DOHH2 (cell line): ENCODE data around the gene USP31.

ENCODE experiments used
- H3F3A ChIP-seq: fragments of 200-600 bp; sonication (generic), shearing (Covaris generic); 2 replicates; pipeline ENCODE4 v1.6.0; 2016; ENCODE audit warnings: antibody characterized with exemption, mild to moderate bottlenecking; ENCODE audit not compliant: control insufficient read depth, insufficient read depth
- H3K27ac ChIP-seq: fragments of 200-600 bp; sonication (generic); 2 replicates; pipeline ENCODE4 v1.5.1; 2014; ENCODE audit warnings: low read depth, mild to moderate bottlenecking, low read length, moderate library complexity
- H3K27me3 ChIP-seq: fragments of 200-600 bp; sonication (generic); 2 replicates; pipeline ENCODE4 v1.6.1; 2014; ENCODE audit warnings: mild to moderate bottlenecking, low read length, mixed read lengths; ENCODE audit not compliant: control insufficient read depth
- H3K36me3 ChIP-seq: fragments of 200-600 bp; sonication (generic); 2 replicates; pipeline ENCODE4 v1.6.1; 2014; ENCODE audit warnings: mild to moderate bottlenecking, low read length, moderate library complexity, mixed read lengths; ENCODE audit not compliant: control insufficient read depth
- H3K4me1 ChIP-seq: fragments of 200-600 bp; sonication (generic); 2 replicates; pipeline ENCODE4 v1.6.1; 2014; ENCODE audit warnings: mild to moderate bottlenecking, low read length, mixed read lengths; ENCODE audit not compliant: control insufficient read depth
- H3K4me2 ChIP-seq: fragments of 200-600 bp; sonication (generic); 2 replicates; pipeline ENCODE4 v1.6.0; 2014; ENCODE audit warnings: mild to moderate bottlenecking, low read length, moderate library complexity
- H3K4me3 ChIP-seq: fragments of 200-600 bp; sonication (generic); 2 replicates; pipeline ENCODE4 v1.5.1; 2014; ENCODE audit warnings: mild to moderate bottlenecking, low read length, mixed read lengths
- H3K79me2 ChIP-seq: fragments of 200-600 bp; sonication (generic); 2 replicates; pipeline ENCODE4 v1.6.1; 2014; ENCODE audit warnings: mild to moderate bottlenecking, low read length, mixed read lengths; ENCODE audit not compliant: control insufficient read depth
- H3K9me2 ChIP-seq: fragments of 200-600 bp; sonication (generic); replicated peaks from 2 replicates; pipeline ENCODE4 v1.6.1; 2014; ENCODE audit warnings: mild to moderate bottlenecking, low read length, mixed read lengths; ENCODE audit not compliant: control insufficient read depth
- H3K9me3 ChIP-seq: fragments of 200-600 bp; sonication (generic); 2 replicates; pipeline ENCODE4 v1.6.1; 2014; ENCODE audit warnings: antibody characterized with exemption, low read length, mixed read lengths; ENCODE audit not compliant: control insufficient read depth, insufficient read depth
- H4K20me1 ChIP-seq: fragments of 200-600 bp; sonication (generic); 2 replicates; pipeline ENCODE4 v1.6.0; 2014; ENCODE audit warnings: low read depth, mild to moderate bottlenecking, antibody characterized with exemption, low read length, moderate library complexity; ENCODE audit not compliant: control insufficient read depth, insufficient read depth
- EZH2phosphoT487 ChIP-seq: fragments of 200-600 bp; sonication (generic); IDR thresholded peaks from 2 replicates; pipeline ENCODE4 v1.6.1; 2017; ENCODE audit warnings: borderline replicate concordance, mild to moderate bottlenecking, antibody characterized with exemption, low read length, moderate library complexity, mixed read lengths
- TF ChIP-seq, protein P1 (sequence below): fragments of 200-600 bp; sonication (generic); IDR thresholded peaks from one replicate; pipeline ENCODE4 v1.5.1; 2014; ENCODE audit warnings: antibody characterized with exemption, mild to moderate bottlenecking, low read depth, low read length; ENCODE audit not compliant: poor library complexity, severe bottlenecking

USP31 gene

DNA sequence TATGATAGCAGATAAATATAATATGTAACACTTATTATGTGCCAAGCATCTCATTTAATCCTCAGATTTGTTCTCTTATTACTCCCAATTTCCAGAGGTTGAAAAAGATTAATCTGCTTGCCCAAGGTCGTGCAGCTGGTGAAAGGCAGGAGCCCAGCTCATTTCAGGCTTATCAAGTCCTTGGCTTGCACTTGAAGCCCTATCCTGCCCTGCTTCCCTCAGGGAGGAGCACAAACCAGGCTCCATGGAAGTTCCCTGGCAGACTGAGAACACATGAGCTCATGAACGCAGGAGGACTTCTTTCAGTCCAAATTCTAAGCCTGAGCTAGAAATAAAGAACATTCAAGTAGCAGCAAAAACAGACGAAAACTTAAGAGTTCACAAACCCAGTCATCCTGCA is 74.8 kb downstream of the USP31 start:
- H3F3A ChIP-seq = no peaks in the 10 kb centered on the region
- H3K4me2 ChIP-seq = no peak overlapping the region
- no peaks in the 10 kb centered on the region for H4K20me1 ChIP-seq
- H3K36me3 ChIP-seq = peaks cover 14% of the 10 kb centered on the region
- H3K27ac ChIP-seq = no peak overlapping the region
- no peaks in the 10 kb centered on the region for H3K79me2 ChIP-seq
- no peaks in the 10 kb centered on the region for H3K4me1 ChIP-seq
- H3K9me2 ChIP-seq = no peaks in the 10 kb centered on the region
- no peaks in the 10 kb centered on the region for H3K27me3 ChIP-seq
- no peaks in the 10 kb centered on the region for H3K9me3 ChIP-seq
- H3K4me3 ChIP-seq = no peak overlapping the region
- TF ChIP-seq EZH2phosphoT487 = no peak
- TF ChIP-seq, protein P1, sequence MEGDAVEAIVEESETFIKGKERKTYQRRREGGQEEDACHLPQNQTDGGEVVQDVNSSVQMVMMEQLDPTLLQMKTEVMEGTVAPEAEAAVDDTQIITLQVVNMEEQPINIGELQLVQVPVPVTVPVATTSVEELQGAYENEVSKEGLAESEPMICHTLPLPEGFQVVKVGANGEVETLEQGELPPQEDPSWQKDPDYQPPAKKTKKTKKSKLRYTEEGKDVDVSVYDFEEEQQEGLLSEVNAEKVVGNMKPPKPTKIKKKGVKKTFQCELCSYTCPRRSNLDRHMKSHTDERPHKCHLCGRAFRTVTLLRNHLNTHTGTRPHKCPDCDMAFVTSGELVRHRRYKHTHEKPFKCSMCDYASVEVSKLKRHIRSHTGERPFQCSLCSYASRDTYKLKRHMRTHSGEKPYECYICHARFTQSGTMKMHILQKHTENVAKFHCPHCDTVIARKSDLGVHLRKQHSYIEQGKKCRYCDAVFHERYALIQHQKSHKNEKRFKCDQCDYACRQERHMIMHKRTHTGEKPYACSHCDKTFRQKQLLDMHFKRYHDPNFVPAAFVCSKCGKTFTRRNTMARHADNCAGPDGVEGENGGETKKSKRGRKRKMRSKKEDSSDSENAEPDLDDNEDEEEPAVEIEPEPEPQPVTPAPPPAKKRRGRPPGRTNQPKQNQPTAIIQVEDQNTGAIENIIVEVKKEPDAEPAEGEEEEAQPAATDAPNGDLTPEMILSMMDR = no peak

DNA sequence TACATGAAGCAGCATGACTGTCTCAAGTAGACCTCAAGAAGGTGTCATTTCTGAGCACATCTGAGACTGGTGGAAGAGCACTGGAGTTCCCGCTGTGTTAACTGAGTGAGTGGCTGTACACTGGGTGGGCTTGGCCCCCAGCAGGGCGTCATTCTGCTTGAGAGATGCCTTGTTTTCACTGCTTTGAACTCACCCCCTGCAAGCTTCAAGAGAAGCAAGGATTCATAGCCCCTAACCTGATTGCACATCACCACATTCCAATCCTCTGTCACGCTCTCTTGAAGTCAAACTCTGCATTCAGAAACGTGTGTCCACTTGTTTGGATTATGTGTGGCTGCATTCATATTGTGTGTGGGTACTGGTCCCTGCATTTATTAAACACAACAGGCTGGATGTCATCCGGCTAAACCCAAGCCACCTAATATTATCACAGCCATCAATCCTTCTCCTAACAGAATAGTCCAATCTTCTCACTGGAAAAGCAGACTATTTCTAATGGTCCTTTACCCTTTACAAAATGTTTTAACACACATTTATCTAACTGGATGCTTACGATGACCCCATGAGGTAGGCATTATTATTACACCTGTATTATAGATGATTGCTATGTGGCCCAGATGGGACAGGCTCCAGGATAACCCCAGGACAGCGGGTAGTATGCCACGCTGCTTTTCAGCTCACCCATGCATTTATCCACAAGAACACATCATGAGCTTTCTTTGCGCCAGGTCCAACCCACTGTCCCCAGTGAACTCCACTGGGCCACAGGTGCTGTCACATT is 76.3 kb downstream of the USP31 start:
- TF ChIP-seq, protein P1 = peak; percentile 24
- no peak for TF ChIP-seq EZH2phosphoT487

DNA sequence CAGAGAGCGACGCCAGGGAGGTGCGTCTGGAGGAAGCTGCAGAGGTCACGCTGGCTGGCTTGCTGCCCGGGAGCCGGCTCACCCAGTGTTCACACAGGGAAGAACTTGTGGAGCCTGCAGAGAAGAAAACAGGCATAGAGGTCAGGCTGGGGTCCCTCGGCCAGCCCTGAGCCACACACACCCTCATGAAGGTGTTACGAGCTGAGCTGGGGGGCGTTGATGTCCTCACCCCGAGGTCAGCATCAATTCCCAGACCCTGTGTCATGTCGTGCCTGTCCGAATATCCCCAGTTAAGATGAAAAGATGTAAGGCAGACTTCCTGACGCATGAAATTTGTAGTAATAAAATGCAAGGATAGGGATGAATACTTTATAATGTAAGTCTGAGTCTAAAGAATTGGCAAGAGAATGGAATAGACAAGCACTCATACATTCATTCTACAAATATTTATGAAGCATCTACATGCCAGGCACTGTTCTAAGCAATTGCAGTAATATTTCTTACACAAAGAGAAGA is 77.1 kb downstream of the USP31 start:
- TF ChIP-seq, protein P1 = no peak
- TF ChIP-seq EZH2phosphoT487 = no peak
- Histone ChIP-seq H3K4me1 (no peaks in the 10 kb centered on the region), H3K79me2 (no peaks in the 10 kb centered on the region), H3K27me3 (no peaks in the 10 kb centered on the region), H3K36me3 (peaks cover 21% of the 10 kb centered on the region), H3K4me3 (no peak overlapping the region), H4K20me1 (no peaks in the 10 kb centered on the region), H3K9me2 (no peaks in the 10 kb centered on the region), H3K27ac (no peak overlapping the region), H3K4me2 (no peak overlapping the region), H3K9me3 (no peaks in the 10 kb centered on the region), H3F3A (no peaks in the 10 kb centered on the region)

More for the DNA sequence above, 76.3 kb downstream of the USP31 start:
- H3K4me1 ChIP-seq = no peaks in the 10 kb centered on the region
- H3F3A ChIP-seq = no peaks in the 10 kb centered on the region
- no peaks in the 10 kb centered on the region for H3K79me2 ChIP-seq
- H3K27me3 ChIP-seq = no peaks in the 10 kb centered on the region
- H3K9me2 ChIP-seq = no peaks in the 10 kb centered on the region
- H3K36me3 ChIP-seq = peaks cover 20% of the 10 kb centered on the region
- H3K27ac ChIP-seq = no peak overlapping the region
- H3K4me2 ChIP-seq = no peak overlapping the region
- no peak overlapping the region for H3K4me3 ChIP-seq
- no peaks in the 10 kb centered on the region for H3K9me3 ChIP-seq
- no peaks in the 10 kb centered on the region for H4K20me1 ChIP-seq
